A549 (cell line): ENCODE results near the gene IRAK3. TPM values are rescaled to one million over a fixed set of nuclear protein-coding genes. Genes with fewer than 3 reads are reported as not detected.

ENCODE experiments used
- ATAC-seq, 2 experiments: fragments of 200-7000 bp in 1 of 2; fragments of >200 bp in 1 of 2; cut with Nextera tagmentation in 1 of 2; cut with Tn5 transposase in 1 of 2; 3 replicates each; pipeline versions ENCODE4 v1.8.0 to v1.9.1; 2018 to 2020; ENCODE audit warnings: mild to moderate bottlenecking in 1 of 2, moderate library complexity in 1 of 2
- CTCF ChIA-PET: fragments of 300-600 bp; sonication (Branson Sonifier 250); formaldehyde crosslinking; extraction: SDS; loops from one replicate; lab custom pipeline; 2021; ENCODE audit warnings: antibody characterized with exemption, inconsistent platforms; lab: Yijun Ruan, JAX
- POLR2A ChIA-PET: fragments of 350-600 bp; formaldehyde crosslinking; extraction: SDS; loops from one replicate; lab custom pipeline; 2021; ENCODE audit warnings: antibody characterized with exemption, inconsistent platforms; lab: Yijun Ruan, JAX
- DNase-seq, 2 experiments: peaks; one replicate each; pipeline versions ENCODE4 v3.0.0 to v3.0.0-alpha.2; 2011 to 2016; ENCODE audit warnings: low read depth in 1 of 2, low spot score in 1 of 2
- FAIRE-seq: peaks from 2 replicates; lab custom pipeline; 2011; peaks lifted over from hg19 to GRCh38; lab: Jason Lieb, UNC
- H3K27ac ChIP-seq, 2 experiments: fragments of >200 bp; sonication (Bioruptor Twin); formaldehyde crosslinking; 3 replicates each; pipeline ENCODE4 v1.5.1; 2016 to 2017
- H3K4me1 ChIP-seq: fragments of >200 bp; sonication (Bioruptor Twin); formaldehyde crosslinking; 3 replicates; pipeline ENCODE4 v1.6.1; 2016
- H3K4me2 ChIP-seq: fragments of >200 bp; sonication (Bioruptor Twin); formaldehyde crosslinking; 3 replicates; pipeline ENCODE4 v1.6.1; 2016
- H3K4me3 ChIP-seq: fragments of >200 bp; sonication (Bioruptor Twin); formaldehyde crosslinking; 3 replicates; pipeline ENCODE4 v1.5.1; 2016
- H3K9me3 ChIP-seq: fragments of >200 bp; sonication (Bioruptor Twin); formaldehyde crosslinking; 3 replicates; pipeline ENCODE4 v1.6.1; 2016
- CBX2 ChIP-seq: fragments of 200-600 bp; sonication (generic); IDR thresholded peaks from 2 replicates; pipeline ENCODE4 v1.6.1; 2016; ENCODE audit warnings: low read depth, mild to moderate bottlenecking, borderline replicate concordance
- CBX8 ChIP-seq: fragments of 200-600 bp; sonication (generic); IDR thresholded peaks from 2 replicates; pipeline ENCODE4 v1.6.1; 2016
- CEBPB ChIP-seq, 2 experiments: fragments of >200 bp in 1 of 2; sonication (Bioruptor Twin) in 1 of 2; formaldehyde crosslinking in 1 of 2; IDR thresholded peaks; 2 replicates each; pipeline ENCODE4 v1.6.1; 2012 to 2016
- CHD2 ChIP-seq: fragments of 150-350 bp; IDR thresholded peaks from 2 replicates; pipeline ENCODE4 v1.6.1; 2014; ENCODE audit warnings: low read length; ENCODE audit not compliant: partially characterized antibody
- CHD4 ChIP-seq: fragments of 200-600 bp; sonication (generic); IDR thresholded peaks from 2 replicates; pipeline ENCODE4 v1.6.1; 2016; ENCODE audit warnings: antibody characterized with exemption, mild to moderate bottlenecking, borderline replicate concordance
- EHF ChIP-seq: fragments of 250-450 bp; sonication (Bioruptor Pico); IDR thresholded peaks from 2 replicates; pipeline ENCODE4 v1.5.0; 2020; ENCODE audit warnings: mild to moderate bottlenecking
- EHMT2 ChIP-seq: fragments of 200-600 bp; sonication (generic); IDR thresholded peaks from 2 replicates; pipeline ENCODE4 v1.6.1; 2016; ENCODE audit warnings: antibody characterized with exemption, low read depth, mild to moderate bottlenecking, moderate library complexity
- ELK1 ChIP-seq: fragments of 150-350 bp; IDR thresholded peaks from 2 replicates; pipeline ENCODE4 v1.6.1; 2014; ENCODE audit warnings: low read depth, mild to moderate bottlenecking, low read length
- EP300 ChIP-seq, 2 experiments: fragments of >200 bp; sonication (Bioruptor Twin); formaldehyde crosslinking; IDR thresholded peaks; 2 replicates in 1 of 2; 3 replicates in 1 of 2; pipeline ENCODE4 v1.6.1; 2016 to 2017
- FOSB ChIP-seq: fragments of 250-450 bp; sonication (Bioruptor Pico); IDR thresholded peaks from 2 replicates; pipeline ENCODE4 v1.5.0; 2020; ENCODE audit warnings: mild to moderate bottlenecking, moderate library complexity
- FOSL2 ChIP-seq, 2 experiments: fragments of 450-650 bp in 1 of 2; fragments of >200 bp in 1 of 2; sonication (Bioruptor Twin) in 1 of 2; formaldehyde crosslinking; IDR thresholded peaks; 2 replicates each; pipeline versions ENCODE4 v1.5.0 to v1.6.1; 2016 to 2020; ENCODE audit warnings: mild to moderate bottlenecking in 1 of 2, moderate library complexity in 1 of 2
- FOXS1 ChIP-seq: fragments of 250-450 bp; sonication (Bioruptor Pico); IDR thresholded peaks from 2 replicates; pipeline ENCODE4 v1.5.0; 2020; ENCODE audit warnings: mild to moderate bottlenecking, moderate library complexity
- HDAC2 ChIP-seq: fragments of 200-600 bp; sonication (generic); IDR thresholded peaks from 2 replicates; pipeline ENCODE4 v1.6.1; 2016
- HES2 ChIP-seq: fragments of >200 bp; sonication (Bioruptor Twin); formaldehyde crosslinking; IDR thresholded peaks from 2 replicates; pipeline ENCODE4 v1.6.1; 2016
- HEYL ChIP-seq: fragments of 250-450 bp; sonication (Bioruptor Pico); IDR thresholded peaks from 2 replicates; pipeline ENCODE4 v1.8.0; 2021; ENCODE audit warnings: mild to moderate bottlenecking, moderate library complexity
- HOXB5 ChIP-seq: fragments of 250-450 bp; sonication (Bioruptor Pico); IDR thresholded peaks from 2 replicates; pipeline ENCODE4 v1.5.0; 2020; ENCODE audit warnings: mild to moderate bottlenecking, moderate library complexity
- JUN ChIP-seq, 2 experiments: fragments of >200 bp; sonication (Bioruptor Twin); formaldehyde crosslinking; IDR thresholded peaks; 2 replicates in 1 of 2; 3 replicates in 1 of 2; pipeline ENCODE4 v1.6.1; 2016 to 2017
- KDM1A ChIP-seq: fragments of 200-600 bp; sonication (generic); IDR thresholded peaks from 2 replicates; pipeline ENCODE4 v1.6.1; 2016; ENCODE audit warnings: low read depth, mild to moderate bottlenecking
- MAFK ChIP-seq: fragments of 450-650 bp; IDR thresholded peaks from 2 replicates; pipeline ENCODE4 v1.6.1; 2014; ENCODE audit not compliant: partially characterized antibody
- MAZ ChIP-seq: fragments of 150-350 bp; IDR thresholded peaks from 2 replicates; pipeline ENCODE4 v1.6.1; 2014; ENCODE audit warnings: antibody characterized with exemption, low read depth, low read length, borderline replicate concordance
- MYC ChIP-seq: IDR thresholded peaks from 2 replicates; pipeline ENCODE4 v1.6.1; 2012; ENCODE audit warnings: mild to moderate bottlenecking, inconsistent platforms, low read length, improper control_type of control experiment, borderline replicate concordance
- NFE2L2 ChIP-seq: fragments of 150-350 bp; conservative IDR thresholded peaks from 2 replicates; pipeline ENCODE4 v1.6.1; 2014; ENCODE audit warnings: low read length
- POLR2A ChIP-seq: IDR thresholded peaks from 2 replicates; pipeline ENCODE4 v1.6.1; 2012; ENCODE audit warnings: mild to moderate bottlenecking, low read length
- RAD21 ChIP-seq, 2 experiments: fragments of >200 bp in 1 of 2; sonication (Bioruptor Twin) in 1 of 2; formaldehyde crosslinking in 1 of 2; IDR thresholded peaks in 1 of 2; conservative IDR thresholded peaks in 1 of 2; 2 replicates in 1 of 2; 3 replicates in 1 of 2; pipeline ENCODE4 v1.6.1; 2012 to 2018; ENCODE audit warnings: inconsistent platforms in 1 of 2
- RARB ChIP-seq: fragments of 250-450 bp; sonication (Bioruptor Pico); IDR thresholded peaks from 2 replicates; pipeline ENCODE4 v1.8.0; 2021; ENCODE audit warnings: mild to moderate bottlenecking, moderate library complexity
- SMC3 ChIP-seq: fragments of >200 bp; sonication (Bioruptor Twin); formaldehyde crosslinking; IDR thresholded peaks from 3 replicates; pipeline ENCODE4 v1.6.1; 2018; ENCODE audit warnings: inconsistent platforms
- SREBF2 ChIP-seq: fragments of 450-650 bp; IDR thresholded peaks from 2 replicates; pipeline ENCODE4 v1.6.1; 2014; ENCODE audit warnings: mild to moderate bottlenecking, moderate library complexity
- ZC3H11A ChIP-seq: fragments of 450-650 bp; IDR thresholded peaks from 2 replicates; pipeline ENCODE4 v1.6.1; 2014; ENCODE audit warnings: antibody characterized with exemption, mild to moderate bottlenecking
- ZNF302 ChIP-seq: fragments of 250-450 bp; sonication (Bioruptor Pico); IDR thresholded peaks from 2 replicates; pipeline ENCODE4 v1.9.0; 2021; ENCODE audit warnings: inconsistent platforms, mild to moderate bottlenecking, moderate library complexity
- ZSCAN20 ChIP-seq: fragments of 250-450 bp; sonication (Bioruptor Pico); IDR thresholded peaks from 2 replicates; pipeline ENCODE4 v1.8.0; 2022; ENCODE audit warnings: mild to moderate bottlenecking, moderate library complexity
- WGBS: methylation state at CpG from one replicate; pipeline ENCODE4 v1.1.6; 2017; ENCODE audit errors: missing lambda C conversion rate; 5-methylcytosine and 5-hydroxymethylcytosine counted together
- polyA plus RNA-seq, 4 experiments: library from polyadenylated mRNA; depleted of rRNA in 3 of 4; stranded (reverse); fragments of >200 nt; fragmentation: RNase III in 1 of 4; extraction: RNeasy Plus Mini Kit Qiagen cat#74134 plus additional on column Dnase treatment in 1 of 4; gene quantifications; 2 replicates in 3 of 4; 3 replicates in 1 of 4; pipeline ENCODE4 v1.2.3, GENCODE V29; 2011 to 2017
- TF ChIP-seq, protein P1 (sequence below): IDR thresholded peaks from 2 replicates; pipeline ENCODE4 v1.6.1; 2012

The IRAK3 gene
- polyA plus RNA-seq, 2 of the 4 experiments (the other 2 are of a cell fraction), result 0.06 to 0.25 TPM

- no peak overlapping the region for H3K4me2 ChIP-seq
- TF ChIP-seq CEBPB (IDR thresholded peaks at IDR 0.05) (no peak), ZSCAN20 (CRISPR knock-in tag) (no peak), SREBF2 (no peak), HEYL (CRISPR knock-in tag) (no peak), ZC3H11A (no peak), CHD2 (no peak), JUN (IDR thresholded peaks at IDR 0.05) (no peak), FOSB (CRISPR knock-in tag) (no peak)
- TF ChIP-seq, protein P1, sequence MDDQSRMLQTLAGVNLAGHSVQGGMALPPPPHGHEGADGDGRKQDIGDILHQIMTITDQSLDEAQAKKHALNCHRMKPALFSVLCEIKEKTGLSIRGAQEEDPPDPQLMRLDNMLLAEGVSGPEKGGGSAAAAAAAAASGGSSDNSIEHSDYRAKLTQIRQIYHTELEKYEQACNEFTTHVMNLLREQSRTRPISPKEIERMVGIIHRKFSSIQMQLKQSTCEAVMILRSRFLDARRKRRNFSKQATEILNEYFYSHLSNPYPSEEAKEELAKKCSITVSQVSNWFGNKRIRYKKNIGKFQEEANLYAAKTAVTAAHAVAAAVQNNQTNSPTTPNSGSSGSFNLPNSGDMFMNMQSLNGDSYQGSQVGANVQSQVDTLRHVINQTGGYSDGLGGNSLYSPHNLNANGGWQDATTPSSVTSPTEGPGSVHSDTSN, result no peak
- TF ChIP-seq, all 56 proteins: peak for 0
- Histone ChIP-seq H3K4me1 (no peaks in the 10 kb centered on the region), H3K4me3 (no peak overlapping the region), H3K27ac (no peak overlapping the region), H3K9me3 (no peaks in the 10 kb centered on the region)
- ATAC-seq, result no peak
- ChIA-PET POLR2A (no interaction called here), CTCF (interaction anchor here (0.6 to 3.2 kb wide), 2 partner anchors 13 to 739 kb away, joined by 3 to 10 read pairs; partner anchors contain the start of gene TMBIM4)
- FAIRE-seq, result no peak
- 94% methylated on average over 2 of the region's 2 CpGs for WGBS
- no peak for DNase-seq
Observed at GRCh38 chr12:66156654-66157053, 32.4 kb upstream of the IRAK3 start.

DNA sequence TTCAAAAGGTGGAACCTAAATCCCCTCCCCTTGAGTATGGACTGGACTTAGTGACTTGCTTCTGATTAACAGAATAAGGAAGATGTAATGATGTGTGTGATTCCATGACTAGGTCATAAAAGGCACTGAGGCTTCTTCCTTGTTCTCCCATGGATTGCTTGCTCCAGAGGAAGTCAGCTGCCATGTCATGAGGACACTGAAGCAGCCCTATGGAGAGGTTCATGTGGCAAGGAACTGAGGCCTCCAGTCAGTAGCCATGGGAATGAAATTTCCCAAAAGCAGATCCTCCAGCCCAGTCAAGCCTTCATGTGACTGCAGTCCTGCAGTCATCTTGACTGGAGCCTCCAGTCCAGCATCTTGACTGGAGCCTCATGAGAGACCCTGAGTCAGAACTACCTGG lies 29.9 kb upstream of the IRAK3 start:
- no peak overlapping the region for H3K4me2 ChIP-seq
- no peak for DNase-seq
- CTCF ChIA-PET, result interaction anchor here (1.5 to 2.6 kb wide), 3 partner anchors 10 to 126 kb away, joined by 3 to 16 read pairs (median 5); partner anchors contain the start of gene TMBIM4
- no peak for FAIRE-seq
- no peaks in the 10 kb centered on the region for H3K9me3 ChIP-seq
- H3K4me3 ChIP-seq, result no peak overlapping the region
- no peak for TF ChIP-seq FOXS1
- no peak for TF ChIP-seq HDAC2
- no peak for TF ChIP-seq EHMT2
- TF ChIP-seq CBX2, result no peak
- no peak for TF ChIP-seq SMC3
- TF ChIP-seq ZNF302, result no peak
- no peak for TF ChIP-seq MAFK
- no peak for TF ChIP-seq HES2
- TF ChIP-seq HEYL (CRISPR knock-in tag), result no peak
- TF ChIP-seq MYC, result no peak
- no peak for TF ChIP-seq ELK1
- TF ChIP-seq POLR2A, result no peak
- no peak for TF ChIP-seq EHF (CRISPR knock-in tag)
- TF ChIP-seq HOXB5 (CRISPR knock-in tag), result no peak
- TF ChIP-seq, all 56 proteins: peak for 0
- no peak for ATAC-seq
- Histone ChIP-seq H3K27ac (no peak overlapping the region), H3K4me1 (no peaks in the 10 kb centered on the region)
- POLR2A ChIA-PET, result interaction anchor here (2.5 kb wide), 1 partner anchor 10 kb away, joined by 16 read pairs; the partner anchor contains the start of gene TMBIM4

GRCh38 chr12:66160704-66161103 lies 28.3 kb upstream of the IRAK3 start:
- no peak for ATAC-seq
- TF ChIP-seq KDM1A (no peak), CHD4 (no peak), CBX2 (no peak), CBX8 (no peak), HES2 (no peak), RARB (CRISPR knock-in tag) (no peak), HDAC2 (no peak), MAZ (no peak), RAD21 (conservative IDR thresholded peaks at IDR 0.05 in 1 of 2, IDR thresholded peaks at IDR 0.05 in 1 of 2) (no peak), NFE2L2 (no peak), FOSL2 (IDR thresholded peaks at IDR 0.05) (no peak), FOSL2 (CRISPR knock-in tag; IDR thresholded peaks at IDR 0.05) (no peak), EP300 (IDR thresholded peaks at IDR 0.05) (no peak)
- TF ChIP-seq, all 56 proteins: peak for 0
- no peak for DNase-seq
- CTCF ChIA-PET, result interaction anchor here (1.0 to 1.2 kb wide), 2 partner anchors 15 to 51 kb away, joined by 3 to 4 read pairs; no protein-coding TSS in a partner anchor
- 96% methylated on average over 20 of the region's 28 CpGs for WGBS
- Histone ChIP-seq H3K9me3 (peaks cover 8% of the 10 kb centered on the region), H3K4me2 (no peak overlapping the region), H3K4me3 (no peak overlapping the region), H3K4me1 (no peaks in the 10 kb centered on the region), H3K27ac (no peak overlapping the region)
- POLR2A ChIA-PET, result interaction anchor here (2.0 kb wide), 1 partner anchor 9 kb away, joined by 9 read pairs; the partner anchor contains the start of gene TMBIM4
- FAIRE-seq, result no peak
